RWPE2 (cell line): ENCODE measurements around the gene IGSF9B.

Experiments used
- ATAC-seq: fragments of 200-7000 bp; cut with Tn5 transposase; 3 replicates; pipeline ENCODE4 v1.9.1; 2021; ENCODE audit warnings: low read depth
- DNase-seq: peaks from one replicate; pipeline ENCODE4 v3.0.0-alpha.2; 2020; ENCODE audit warnings: low spot score
- H3K27ac ChIP-seq: fragments of 450-650 bp; 2 replicates; pipeline ENCODE4 v1.5.1; 2017; ENCODE audit warnings: mild to moderate bottlenecking; ENCODE audit not compliant: poor library complexity, severe bottlenecking
- H3K27me3 ChIP-seq: fragments of 250-450 bp; sonication (Bioruptor Pico); 2 replicates; pipeline ENCODE4 v1.5.1; 2021; ENCODE audit warnings: mild to moderate bottlenecking, moderate library complexity; ENCODE audit not compliant: insufficient read depth, poor library complexity, severe bottlenecking
- H3K36me3 ChIP-seq: fragments of 250-450 bp; sonication (Bioruptor Pico); 2 replicates; pipeline ENCODE4 v1.5.1; 2020; ENCODE audit warnings: low read depth, mild to moderate bottlenecking, moderate library complexity
- H3K4me1 ChIP-seq: fragments of 250-450 bp; sonication (Bioruptor Pico); 2 replicates; pipeline ENCODE4 v1.5.1; 2021; ENCODE audit warnings: mild to moderate bottlenecking, moderate library complexity; ENCODE audit not compliant: insufficient read depth, poor library complexity, severe bottlenecking
- H3K4me3 ChIP-seq: fragments of 250-450 bp; sonication (Bioruptor Pico); 2 replicates; pipeline ENCODE4 v1.5.1; 2021; ENCODE audit warnings: mild to moderate bottlenecking, moderate library complexity; ENCODE audit not compliant: severe bottlenecking
- H3K9me3 ChIP-seq: fragments of 250-450 bp; sonication (Bioruptor Pico); 2 replicates; pipeline ENCODE4 v1.5.1; 2021; ENCODE audit warnings: mild to moderate bottlenecking, moderate library complexity; ENCODE audit not compliant: severe bottlenecking
- CTCF ChIP-seq: fragments of 450-650 bp; IDR thresholded peaks from one replicate; pipeline ENCODE4 v1.5.1; 2017; ENCODE audit warnings: mild to moderate bottlenecking, moderate library complexity; ENCODE audit not compliant: poor library complexity, severe bottlenecking

The IGSF9B gene

GRCh38 chr11:133945087-133945974 is 11.4 kb downstream of the IGSF9B start:
- no peak overlapping the region for H3K4me3 ChIP-seq
- TF ChIP-seq CTCF = no peak
- H3K27me3 ChIP-seq = no peaks in the 10 kb centered on the region
- no peak for ATAC-seq
- no peaks in the 10 kb centered on the region for H3K4me1 ChIP-seq
- no peak for DNase-seq
- no peaks in the 10 kb centered on the region for H3K36me3 ChIP-seq
- H3K9me3 ChIP-seq = no peaks in the 10 kb centered on the region
- H3K27ac ChIP-seq = no peak overlapping the region

GRCh38 chr11:133943950-133944698 is 12.6 kb downstream of the IGSF9B start:
- DNase-seq (no peak), ATAC-seq (no peak)
- H3K4me1 ChIP-seq = no peaks in the 10 kb centered on the region
- H3K4me3 ChIP-seq = no peak overlapping the region
- H3K27ac ChIP-seq = no peak overlapping the region
- no peaks in the 10 kb centered on the region for H3K27me3 ChIP-seq
- TF ChIP-seq CTCF = no peak
- H3K9me3 ChIP-seq = no peaks in the 10 kb centered on the region
- no peaks in the 10 kb centered on the region for H3K36me3 ChIP-seq

GRCh38 chr11:133942577-133942976 is 14.2 kb downstream of the IGSF9B start:
- ATAC-seq = no peak
- no peak for DNase-seq
- no peaks in the 10 kb centered on the region for H3K27me3 ChIP-seq
- no peak for TF ChIP-seq CTCF
- no peaks in the 10 kb centered on the region for H3K9me3 ChIP-seq
- H3K36me3 ChIP-seq = no peaks in the 10 kb centered on the region
- H3K27ac ChIP-seq = no peak overlapping the region
- no peak overlapping the region for H3K4me3 ChIP-seq
- H3K4me1 ChIP-seq = no peaks in the 10 kb centered on the region

- no peak for DNase-seq
- Histone ChIP-seq H3K4me1 (no peaks in the 10 kb centered on the region), H3K9me3 (no peaks in the 10 kb centered on the region), H3K27ac (no peak overlapping the region), H3K4me3 (no peak overlapping the region), H3K27me3 (no peaks in the 10 kb centered on the region), H3K36me3 (no peaks in the 10 kb centered on the region)
- TF ChIP-seq CTCF = no peak
- ATAC-seq = no peak
These were observed 15.2 kb downstream of the IGSF9B start for GRCh38 chr11:133941546-133941945.
